NCI-H69 (cell line): ENCODE results near the gene TPCN1.

Experiments used
- DNase-seq: peaks from one replicate; lab custom pipeline; 2025; lab: John Stamatoyannopoulos, UW

The TPCN1 gene

GRCh38 chr12:113339540-113339939 is 118.3 kb downstream of the TPCN1 start:
- DNase-seq: no peak

DNA sequence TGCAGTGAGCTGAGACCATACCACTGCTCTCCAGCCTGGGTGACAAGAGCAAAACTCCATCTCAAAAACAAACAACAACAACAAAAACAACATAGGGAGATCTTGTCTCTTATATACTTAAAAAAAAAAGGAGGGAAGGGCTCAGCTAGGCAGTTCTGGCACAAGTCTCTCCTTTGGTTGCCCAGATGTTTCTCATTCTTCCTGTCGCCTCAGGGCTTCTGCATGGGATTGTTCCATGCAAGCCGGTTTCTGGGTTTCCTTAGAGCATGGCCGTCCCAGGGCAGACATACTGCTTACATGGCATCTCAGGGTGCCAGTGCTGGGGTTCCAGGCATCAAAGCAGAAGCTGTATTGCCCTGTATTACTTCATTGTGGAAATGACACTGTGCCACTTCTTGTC is 118.8 kb downstream of the TPCN1 start:
- DNase-seq: no peak

DNA sequence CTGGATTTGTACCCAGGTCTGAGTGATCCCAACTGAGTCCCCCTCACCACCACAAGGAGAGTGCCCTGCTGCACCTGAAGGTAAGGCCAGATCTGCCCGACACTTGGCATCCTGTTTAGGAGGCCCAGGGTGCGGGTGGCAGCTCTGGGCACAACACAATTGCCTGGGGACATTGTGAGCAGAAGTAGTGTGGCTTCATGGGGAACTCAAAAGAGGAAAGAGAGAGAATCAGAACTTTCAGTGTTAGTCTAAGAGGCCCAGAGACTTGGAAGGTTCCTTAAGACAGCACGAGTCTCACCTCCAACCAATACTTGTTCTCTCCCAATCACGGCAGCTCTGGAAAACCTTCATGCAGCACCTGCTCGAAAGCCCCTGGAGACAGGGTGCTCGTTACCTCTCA is 120.3 kb downstream of the TPCN1 start:
- no peak for DNase-seq

GRCh38 chr12:113345318-113345717 is 124.1 kb downstream of the TPCN1 start:
- DNase-seq: no peak

DNA sequence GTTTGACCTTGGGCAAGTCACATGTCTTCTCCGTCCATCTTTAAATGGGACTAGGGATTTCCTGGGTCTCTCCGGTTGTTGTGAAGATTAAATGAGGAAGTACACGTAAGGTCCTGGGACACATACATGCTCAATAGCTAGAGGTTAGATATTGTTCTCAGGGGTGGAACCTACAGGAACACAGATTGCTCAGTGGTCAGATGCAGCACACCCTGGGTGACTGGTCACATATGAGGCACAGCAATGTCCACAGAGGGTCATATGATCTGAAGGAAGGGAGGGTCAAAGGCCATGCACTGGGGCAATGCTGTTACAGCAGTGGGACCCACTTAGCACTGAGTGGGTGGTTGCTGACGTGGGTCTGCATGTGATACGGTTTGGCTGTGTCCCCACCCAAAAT is 125.1 kb downstream of the TPCN1 start:
- no peak for DNase-seq

GRCh38 chr12:113347107-113347506 is 125.8 kb downstream of the TPCN1 start:
- no peak for DNase-seq

- no peak for DNase-seq
These were observed 126.6 kb downstream of the TPCN1 start for GRCh38 chr12:113347892-113348291.
